Astrocyte of the cerebellum (primary cell): ENCODE results near the gene RBP7.

ENCODE experiments used
- DNase-seq: peaks from one replicate; pipeline ENCODE4 v3.0.0-alpha.2; 2011; ENCODE audit warnings: low read depth
- H3K4me3 ChIP-seq: 2 replicates; pipeline ENCODE4 v1.5.1; 2011; ENCODE audit warnings: mild to moderate bottlenecking, low read depth, low read length, moderate library complexity
- CTCF ChIP-seq: IDR thresholded peaks from 2 replicates; pipeline ENCODE4 v1.5.1; 2012; ENCODE audit warnings: low read length, low read depth, moderate library complexity, mild to moderate bottlenecking; ENCODE audit errors: missing control alignments
- in situ Hi-C: cut with HindIII; loops from 2 replicates; pipeline ENCODE4 v1.10.0; 2017; ENCODE audit warnings: low sequenced_read_pairs

The RBP7 gene

GRCh38 chr1:10063878-10064277 lies 66.8 kb downstream of the RBP7 start:
- no peak for DNase-seq
- in situ Hi-C loops: no loop called here
- H3K4me3 ChIP-seq: no peak overlapping the region
- no peak for TF ChIP-seq CTCF

- TF ChIP-seq CTCF: no peak
- no peak for DNase-seq
- no peak overlapping the region for H3K4me3 ChIP-seq
- in situ Hi-C loops: no loop called here
Measured at GRCh38 chr1:10064416-10065343, 67.7 kb downstream of the RBP7 start.

GRCh38 chr1:10065344-10065685 lies 68.3 kb downstream of the RBP7 start:
- TF ChIP-seq CTCF: no peak
- in situ Hi-C loops: no loop called here
- no peak overlapping the region for H3K4me3 ChIP-seq
- DNase-seq: no peak
